A549 (cell line): ENCODE measurements around the gene P3H2. TPM values are rescaled to one million over a fixed set of nuclear protein-coding genes. Genes with fewer than 3 reads are reported as not detected.

ENCODE experiments used
- ATAC-seq, 2 experiments: fragments of 200-7000 bp in 1 of 2; fragments of >200 bp in 1 of 2; cut with Nextera tagmentation in 1 of 2; cut with Tn5 transposase in 1 of 2; 3 replicates each; pipeline versions ENCODE4 v1.8.0 to v1.9.1; 2018 to 2020; ENCODE audit warnings: mild to moderate bottlenecking in 1 of 2, moderate library complexity in 1 of 2
- CTCF ChIA-PET: fragments of 300-600 bp; sonication (Branson Sonifier 250); formaldehyde crosslinking; extraction: SDS; loops from one replicate; lab custom pipeline; 2021; ENCODE audit warnings: antibody characterized with exemption, inconsistent platforms; lab: Yijun Ruan, JAX
- POLR2A ChIA-PET: fragments of 350-600 bp; formaldehyde crosslinking; extraction: SDS; loops from one replicate; lab custom pipeline; 2021; ENCODE audit warnings: antibody characterized with exemption, inconsistent platforms; lab: Yijun Ruan, JAX
- DNase-seq, 2 experiments: peaks; one replicate each; pipeline versions ENCODE4 v3.0.0 to v3.0.0-alpha.2; 2011 to 2016; ENCODE audit warnings: low read depth in 1 of 2, low spot score in 1 of 2
- FAIRE-seq: peaks from 2 replicates; lab custom pipeline; 2011; peaks lifted over from hg19 to GRCh38; lab: Jason Lieb, UNC
- H3K27ac ChIP-seq, 2 experiments: fragments of >200 bp; sonication (Bioruptor Twin); formaldehyde crosslinking; 3 replicates each; pipeline ENCODE4 v1.5.1; 2016 to 2017
- H3K4me1 ChIP-seq: fragments of >200 bp; sonication (Bioruptor Twin); formaldehyde crosslinking; 3 replicates; pipeline ENCODE4 v1.6.1; 2016
- H3K4me2 ChIP-seq: fragments of >200 bp; sonication (Bioruptor Twin); formaldehyde crosslinking; 3 replicates; pipeline ENCODE4 v1.6.1; 2016
- H3K4me3 ChIP-seq: fragments of >200 bp; sonication (Bioruptor Twin); formaldehyde crosslinking; 3 replicates; pipeline ENCODE4 v1.5.1; 2016
- H3K9me3 ChIP-seq: fragments of >200 bp; sonication (Bioruptor Twin); formaldehyde crosslinking; 3 replicates; pipeline ENCODE4 v1.6.1; 2016
- ATOH8 ChIP-seq: fragments of 250-450 bp; sonication (Bioruptor Pico); IDR thresholded peaks from 2 replicates; pipeline ENCODE4 v1.5.0; 2020; ENCODE audit warnings: low read depth, mild to moderate bottlenecking, moderate library complexity
- BHLHE40 ChIP-seq: IDR thresholded peaks from 2 replicates; pipeline ENCODE4 v1.6.1; 2012; ENCODE audit warnings: low read depth, low read length, inconsistent platforms
- CBX8 ChIP-seq: fragments of 200-600 bp; sonication (generic); IDR thresholded peaks from 2 replicates; pipeline ENCODE4 v1.6.1; 2016
- CHD4 ChIP-seq: fragments of 200-600 bp; sonication (generic); IDR thresholded peaks from 2 replicates; pipeline ENCODE4 v1.6.1; 2016; ENCODE audit warnings: antibody characterized with exemption, mild to moderate bottlenecking, borderline replicate concordance
- CTCF ChIP-seq: fragments of >200 bp; sonication (Bioruptor Twin); formaldehyde crosslinking; IDR thresholded peaks from 3 replicates; pipeline ENCODE4 v1.5.1; 2016
- ESRRA ChIP-seq: fragments of 150-350 bp; IDR thresholded peaks from 2 replicates; pipeline ENCODE4 v1.6.1; 2014; ENCODE audit warnings: mild to moderate bottlenecking, low read length, borderline replicate concordance
- FOSB ChIP-seq: fragments of 250-450 bp; sonication (Bioruptor Pico); IDR thresholded peaks from 2 replicates; pipeline ENCODE4 v1.5.0; 2020; ENCODE audit warnings: mild to moderate bottlenecking, moderate library complexity
- FOSL2 ChIP-seq, 2 experiments: fragments of 450-650 bp in 1 of 2; fragments of >200 bp in 1 of 2; sonication (Bioruptor Twin) in 1 of 2; formaldehyde crosslinking; IDR thresholded peaks; 2 replicates each; pipeline versions ENCODE4 v1.5.0 to v1.6.1; 2016 to 2020; ENCODE audit warnings: mild to moderate bottlenecking in 1 of 2, moderate library complexity in 1 of 2
- HES2 ChIP-seq: fragments of >200 bp; sonication (Bioruptor Twin); formaldehyde crosslinking; IDR thresholded peaks from 2 replicates; pipeline ENCODE4 v1.6.1; 2016
- HEYL ChIP-seq: fragments of 250-450 bp; sonication (Bioruptor Pico); IDR thresholded peaks from 2 replicates; pipeline ENCODE4 v1.8.0; 2021; ENCODE audit warnings: mild to moderate bottlenecking, moderate library complexity
- HMGXB4 ChIP-seq: fragments of 250-450 bp; sonication (Bioruptor Pico); IDR thresholded peaks from 2 replicates; pipeline ENCODE4 v1.5.0; 2021; ENCODE audit warnings: mild to moderate bottlenecking, moderate library complexity, borderline replicate concordance
- HOXA7 ChIP-seq: fragments of 250-450 bp; sonication (Bioruptor Pico); IDR thresholded peaks from 2 replicates; pipeline ENCODE4 v1.5.0; 2020; ENCODE audit warnings: mild to moderate bottlenecking, moderate library complexity
- HOXB13 ChIP-seq: fragments of 250-450 bp; sonication (Bioruptor Pico); IDR thresholded peaks from 2 replicates; pipeline ENCODE4 v1.5.0; 2020; ENCODE audit warnings: low read depth, mild to moderate bottlenecking, moderate library complexity
- JUN ChIP-seq, 2 experiments: fragments of >200 bp; sonication (Bioruptor Twin); formaldehyde crosslinking; IDR thresholded peaks; 2 replicates in 1 of 2; 3 replicates in 1 of 2; pipeline ENCODE4 v1.6.1; 2016 to 2017
- KDM1A ChIP-seq: fragments of 200-600 bp; sonication (generic); IDR thresholded peaks from 2 replicates; pipeline ENCODE4 v1.6.1; 2016; ENCODE audit warnings: low read depth, mild to moderate bottlenecking
- MAFK ChIP-seq: fragments of 450-650 bp; IDR thresholded peaks from 2 replicates; pipeline ENCODE4 v1.6.1; 2014; ENCODE audit not compliant: partially characterized antibody
- MAX ChIP-seq: IDR thresholded peaks from 2 replicates; pipeline ENCODE4 v1.6.1; 2012
- NFE2L2 ChIP-seq: fragments of 150-350 bp; conservative IDR thresholded peaks from 2 replicates; pipeline ENCODE4 v1.6.1; 2014; ENCODE audit warnings: low read length
- NPAS2 ChIP-seq: fragments of 250-450 bp; sonication (Bioruptor Pico); IDR thresholded peaks from 2 replicates; pipeline ENCODE4 v1.8.0; 2022; ENCODE audit warnings: mild to moderate bottlenecking, moderate library complexity, borderline replicate concordance
- RAD21 ChIP-seq, 2 experiments: fragments of >200 bp in 1 of 2; sonication (Bioruptor Twin) in 1 of 2; formaldehyde crosslinking in 1 of 2; IDR thresholded peaks in 1 of 2; conservative IDR thresholded peaks in 1 of 2; 2 replicates in 1 of 2; 3 replicates in 1 of 2; pipeline ENCODE4 v1.6.1; 2012 to 2018; ENCODE audit warnings: inconsistent platforms in 1 of 2
- REST ChIP-seq: fragments of 200-600 bp; sonication (generic); IDR thresholded peaks from 2 replicates; pipeline ENCODE4 v1.6.1; 2016; ENCODE audit warnings: antibody characterized with exemption, mild to moderate bottlenecking, moderate library complexity
- RNF2 ChIP-seq: fragments of 200-600 bp; sonication (generic); IDR thresholded peaks from 2 replicates; pipeline ENCODE4 v1.6.1; 2016; ENCODE audit warnings: low read depth, mild to moderate bottlenecking, antibody characterized with exemption, moderate library complexity, borderline replicate concordance
- SREBF2 ChIP-seq: fragments of 450-650 bp; IDR thresholded peaks from 2 replicates; pipeline ENCODE4 v1.6.1; 2014; ENCODE audit warnings: mild to moderate bottlenecking, moderate library complexity
- TP53 ChIP-seq: fragments of 250-450 bp; sonication (Bioruptor Pico); IDR thresholded peaks from 2 replicates; pipeline ENCODE4 v1.5.0; 2021; ENCODE audit warnings: mild to moderate bottlenecking, moderate library complexity
- WGBS: methylation state at CpG from one replicate; pipeline ENCODE4 v1.1.6; 2017; ENCODE audit errors: missing lambda C conversion rate; 5-methylcytosine and 5-hydroxymethylcytosine counted together
- polyA plus RNA-seq, 4 experiments: library from polyadenylated mRNA; depleted of rRNA in 3 of 4; stranded (reverse); fragments of >200 nt; fragmentation: RNase III in 1 of 4; extraction: RNeasy Plus Mini Kit Qiagen cat#74134 plus additional on column Dnase treatment in 1 of 4; gene quantifications; 2 replicates in 3 of 4; 3 replicates in 1 of 4; pipeline ENCODE4 v1.2.3, GENCODE V29; 2011 to 2017

Gene P3H2
- polyA plus RNA-seq, 2 of the 4 experiments (the other 2 are of a cell fraction): 56.6 to 72.5 TPM

- no peak for TF ChIP-seq HMGXB4 (CRISPR knock-in tag)
- no peak for TF ChIP-seq NFE2L2
- no peak for TF ChIP-seq TP53 (CRISPR knock-in tag)
- TF ChIP-seq MAFK: no peak
- no peak for TF ChIP-seq ESRRA
- TF ChIP-seq CHD4: no peak
- no peak for TF ChIP-seq NPAS2 (CRISPR knock-in tag)
Measured at GRCh38 chr3:189981668-189982067, 139.0 kb downstream of the P3H2 start (continued).

- WGBS: 93% methylated on average over 3 of the region's 3 CpGs
- ChIA-PET POLR2A (no interaction called here), CTCF (interaction anchor here (0.7 kb wide), 1 partner anchor 223 kb away, joined by 3 read pairs; no protein-coding TSS in a partner anchor)
- TF ChIP-seq JUN (IDR thresholded peaks at IDR 0.05): no peak
- no peak for TF ChIP-seq MAX
- no peak for TF ChIP-seq RAD21 (conservative IDR thresholded peaks at IDR 0.05 in 1 of 2, IDR thresholded peaks at IDR 0.05 in 1 of 2)
- TF ChIP-seq FOSL2 (IDR thresholded peaks at IDR 0.05): no peak
- TF ChIP-seq FOSL2 (CRISPR knock-in tag; IDR thresholded peaks at IDR 0.05): no peak
- no peak for TF ChIP-seq CBX8
- TF ChIP-seq SREBF2: no peak
- TF ChIP-seq CTCF: no peak
- no peak for TF ChIP-seq HOXB13 (CRISPR knock-in tag)
- no peak for TF ChIP-seq FOSB (CRISPR knock-in tag)
- no peak for TF ChIP-seq HEYL
- TF ChIP-seq REST: no peak
- TF ChIP-seq HOXA7 (CRISPR knock-in tag): no peak
- no peak for TF ChIP-seq KDM1A
- TF ChIP-seq RNF2: no peak
- TF ChIP-seq MAFK: no peak
- no peak for TF ChIP-seq CHD4
- no peak for TF ChIP-seq ATOH8 (CRISPR knock-in tag)
- no peak for TF ChIP-seq HES2
- no peak for TF ChIP-seq BHLHE40
- Histone ChIP-seq H3K4me1 (peaks cover 18% of the 10 kb centered on the region), H3K4me3 (no peak overlapping the region), H3K9me3 (no peaks in the 10 kb centered on the region), H3K27ac (no peak overlapping the region), H3K4me2 (no peak overlapping the region)
- FAIRE-seq: no peak
- DNase-seq: no peak
- no peak for ATAC-seq
Measured at GRCh38 chr3:189978753-189979152, 141.9 kb downstream of the P3H2 start.
